Effector CD8-positive, alpha-beta T cell (primary cell): ENCODE measurements around the gene SLC9A2.

Experiments
- DNase-seq: peaks from one replicate; lab custom pipeline; 2025; lab: John Stamatoyannopoulos, UW

SLC9A2 gene

GRCh38 chr2:102620332-102620731 lies 979 bp downstream of the SLC9A2 start:
- no peak for DNase-seq

- DNase-seq: no peak
These were observed 2.3 kb downstream of the SLC9A2 start for GRCh38 chr2:102621630-102622029.

- no peak for DNase-seq
These were observed 3.3 kb downstream of the SLC9A2 start for GRCh38 chr2:102622646-102623045.

GRCh38 chr2:102630458-102630857 lies 11.1 kb downstream of the SLC9A2 start:
- no peak for DNase-seq

- no peak for DNase-seq
These were observed 13.2 kb downstream of the SLC9A2 start for GRCh38 chr2:102632380-102633175.

GRCh38 chr2:102634831-102635241 lies 15.5 kb downstream of the SLC9A2 start:
- DNase-seq: no peak

- DNase-seq: no peak
These were observed 16.0 kb downstream of the SLC9A2 start for GRCh38 chr2:102635317-102635716.

GRCh38 chr2:102636283-102636907 lies 17.0 kb downstream of the SLC9A2 start:
- DNase-seq: no peak

GRCh38 chr2:102637358-102637757 lies 18.0 kb downstream of the SLC9A2 start:
- DNase-seq: no peak

- no peak for DNase-seq
These were observed 20.1 kb downstream of the SLC9A2 start for GRCh38 chr2:102639429-102639828.

GRCh38 chr2:102652126-102652525 lies 32.8 kb downstream of the SLC9A2 start:
- DNase-seq: no peak

- DNase-seq: no peak
These were observed 38.4 kb downstream of the SLC9A2 start for GRCh38 chr2:102657770-102658169.

- no peak for DNase-seq
These were observed 40.7 kb downstream of the SLC9A2 start for GRCh38 chr2:102660070-102660469.

GRCh38 chr2:102660574-102660973 lies 41.2 kb downstream of the SLC9A2 start:
- DNase-seq: no peak

GRCh38 chr2:102661846-102662245 lies 42.5 kb downstream of the SLC9A2 start:
- no peak for DNase-seq

- DNase-seq: no peak
These were observed 43.5 kb downstream of the SLC9A2 start for GRCh38 chr2:102662833-102663232.

- no peak for DNase-seq
These were observed 44.0 kb downstream of the SLC9A2 start for GRCh38 chr2:102663381-102663780.

- DNase-seq: no peak
These were observed 45.1 kb downstream of the SLC9A2 start for GRCh38 chr2:102664471-102664909.

GRCh38 chr2:102667072-102667471 lies 47.7 kb downstream of the SLC9A2 start:
- DNase-seq: no peak

- DNase-seq: no peak
These were observed 48.8 kb downstream of the SLC9A2 start for GRCh38 chr2:102668171-102668570.

- no peak for DNase-seq
These were observed 50.0 kb downstream of the SLC9A2 start for GRCh38 chr2:102669401-102669800.

- no peak for DNase-seq
These were observed 52.9 kb downstream of the SLC9A2 start for GRCh38 chr2:102672107-102672776.

GRCh38 chr2:102674370-102674769 lies 55.0 kb downstream of the SLC9A2 start:
- no peak for DNase-seq
